C4-2B (cell line): ENCODE measurements around the gene MRPL55.

Source experiments
- CTCF ChIP-seq: fragments of 450-650 bp; conservative IDR thresholded peaks from 2 replicates; pipeline ENCODE4 v1.5.1; 2017; ENCODE audit warnings: mild to moderate bottlenecking
- ZFX ChIP-seq: fragments of 450-650 bp; IDR thresholded peaks from 2 replicates; pipeline ENCODE4 v1.6.1; 2017

GRCh38 chr1:228114827-228115226 lies 5.7 kb upstream of the MRPL55 start:
- no peak for TF ChIP-seq CTCF
- no peak for TF ChIP-seq ZFX
